ENCODE measurements around the gene SMAD7.

SMAD7 gene

DNA sequence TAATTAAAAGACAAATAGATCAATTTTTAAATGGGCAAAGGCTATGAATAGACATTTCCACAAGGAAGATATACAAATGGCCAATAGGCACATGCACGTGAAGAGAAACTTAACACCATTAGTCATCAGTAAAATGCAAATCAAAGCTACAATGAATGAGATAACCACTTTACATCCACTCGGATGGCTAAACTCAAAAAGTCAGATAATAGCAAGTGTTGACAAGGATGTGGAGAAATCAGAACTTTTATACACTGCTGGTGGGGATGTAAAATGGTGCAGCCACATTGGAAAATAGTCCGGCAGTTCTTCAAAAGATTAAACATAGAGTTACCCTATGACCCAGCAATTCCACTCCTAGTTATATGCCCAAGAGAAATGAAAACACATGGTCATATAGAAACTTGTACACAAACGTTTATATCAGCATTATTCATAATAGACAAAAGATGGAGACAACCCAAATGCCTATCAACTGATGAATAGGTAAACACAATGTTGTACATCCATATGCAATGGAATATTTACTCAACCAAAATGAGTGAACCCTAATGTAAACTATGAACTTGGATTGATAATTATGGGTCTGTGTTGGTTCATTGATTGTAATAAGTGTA is 51.1 kb downstream of the SMAD7 start:
- no peak for FAIRE-seq

DNA sequence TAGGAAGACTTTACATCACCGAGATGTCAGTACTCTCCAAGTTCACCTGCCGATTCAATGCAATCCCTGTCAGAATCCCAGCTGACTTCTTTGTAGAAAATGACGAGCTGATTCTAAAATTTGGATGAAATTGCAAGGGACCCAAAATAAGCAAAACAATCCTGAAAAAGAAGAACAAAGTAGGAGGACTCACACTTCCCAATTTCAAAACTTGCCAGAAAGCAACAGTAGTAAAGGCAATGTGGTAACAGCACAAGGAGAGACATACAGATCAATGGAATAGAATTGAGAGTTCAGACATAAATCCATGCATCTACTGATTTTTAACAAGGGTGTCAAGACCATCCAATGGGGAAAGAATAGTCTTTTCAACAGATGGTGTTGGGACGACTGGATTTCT is 52.2 kb downstream of the SMAD7 start:
- FAIRE-seq: no peak

More for the DNA sequence above, 51.1 kb downstream of the SMAD7 start:
- no peak for DNase-seq (ENCODE audit: insufficient read length, low spot score)

DNA sequence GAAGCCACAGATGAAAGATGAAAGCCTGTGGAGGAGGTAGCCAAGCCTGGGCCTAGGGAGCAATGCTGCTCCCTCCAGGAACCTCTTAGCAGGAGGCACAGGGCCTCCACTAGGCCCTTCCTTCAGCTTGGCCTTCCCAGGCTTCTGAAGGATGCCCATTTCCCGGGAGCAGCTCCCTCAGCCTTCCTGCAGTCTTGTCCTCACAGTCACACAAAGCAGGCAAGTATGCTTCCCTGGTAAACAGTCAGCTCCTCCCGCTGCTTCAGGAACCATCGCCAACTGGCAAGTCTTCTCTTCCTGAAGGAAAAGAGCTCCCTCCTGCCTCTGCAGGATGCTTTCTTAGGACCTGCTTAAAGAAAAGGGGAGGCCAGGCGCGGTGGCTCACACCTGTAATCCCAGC is 53.2 kb downstream of the SMAD7 start:
- DNase-seq (ENCODE audit: insufficient read length, low spot score): no peak
- no peak for FAIRE-seq

More for the DNA sequence above, 52.2 kb downstream of the SMAD7 start:
- no peak for DNase-seq (ENCODE audit: insufficient read length, low spot score)

DNA sequence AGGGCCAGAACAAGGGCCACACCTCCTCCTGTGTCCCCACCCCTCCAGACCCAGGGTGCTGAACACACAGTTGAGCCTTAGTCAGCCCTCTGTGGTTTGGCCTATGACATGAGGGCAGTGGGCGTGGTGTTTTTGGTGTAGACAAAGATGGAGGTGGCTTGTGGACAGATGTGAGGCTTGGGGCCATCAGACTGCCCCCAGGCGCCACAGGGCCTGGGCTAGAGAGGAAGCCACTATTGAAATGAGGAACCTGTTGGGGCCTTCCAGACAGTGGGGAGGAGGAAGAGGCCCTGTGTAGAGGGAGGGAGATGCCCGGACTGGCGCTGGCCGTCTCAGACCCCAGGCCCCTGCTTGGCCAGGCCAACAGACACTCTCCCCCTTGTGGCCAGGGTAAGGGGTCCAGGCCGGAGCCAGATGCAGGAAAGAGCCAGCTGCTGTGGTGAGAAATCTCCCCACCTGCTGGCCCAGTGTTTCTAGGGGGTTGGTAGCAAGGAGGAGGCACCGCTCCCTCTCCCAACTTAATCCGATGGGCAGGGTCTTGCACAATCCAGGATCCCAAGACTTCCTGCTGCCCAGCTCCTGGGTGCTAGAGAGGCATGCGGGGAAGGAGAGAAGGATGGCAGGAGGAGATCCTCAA is 53.8 kb downstream of the SMAD7 start:
- FAIRE-seq: no peak
- no peak for DNase-seq (ENCODE audit: insufficient read length, low spot score)

DNA sequence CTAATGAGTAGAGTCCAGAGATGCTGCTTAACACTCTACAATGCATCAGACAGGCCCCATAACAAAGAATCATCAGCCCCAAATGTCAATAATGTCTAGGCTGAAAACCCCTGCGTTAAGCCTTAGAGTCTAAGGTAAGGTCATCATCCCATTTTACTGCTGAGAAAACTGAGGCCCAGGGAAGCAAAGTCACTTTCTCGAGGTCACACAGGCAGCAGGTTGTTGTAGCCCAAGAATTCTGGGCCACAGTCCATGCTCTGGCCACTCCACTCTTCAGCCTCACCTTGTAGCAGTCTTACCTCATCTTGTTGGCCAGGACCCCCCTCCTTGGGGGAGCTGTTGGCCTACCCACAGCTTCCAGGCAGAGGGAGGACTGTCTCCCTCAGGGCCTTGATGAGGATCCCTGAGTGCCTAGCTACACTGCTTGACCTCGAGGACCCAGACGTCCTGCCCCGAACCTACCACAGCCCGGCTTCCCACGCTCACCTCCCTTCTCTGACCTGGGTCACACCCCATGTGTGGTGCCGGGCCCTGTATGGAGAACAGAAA is 54.4 kb downstream of the SMAD7 start:
- DNase-seq (ENCODE audit: insufficient read length, low spot score) (no peak), FAIRE-seq (no peak)

DNA sequence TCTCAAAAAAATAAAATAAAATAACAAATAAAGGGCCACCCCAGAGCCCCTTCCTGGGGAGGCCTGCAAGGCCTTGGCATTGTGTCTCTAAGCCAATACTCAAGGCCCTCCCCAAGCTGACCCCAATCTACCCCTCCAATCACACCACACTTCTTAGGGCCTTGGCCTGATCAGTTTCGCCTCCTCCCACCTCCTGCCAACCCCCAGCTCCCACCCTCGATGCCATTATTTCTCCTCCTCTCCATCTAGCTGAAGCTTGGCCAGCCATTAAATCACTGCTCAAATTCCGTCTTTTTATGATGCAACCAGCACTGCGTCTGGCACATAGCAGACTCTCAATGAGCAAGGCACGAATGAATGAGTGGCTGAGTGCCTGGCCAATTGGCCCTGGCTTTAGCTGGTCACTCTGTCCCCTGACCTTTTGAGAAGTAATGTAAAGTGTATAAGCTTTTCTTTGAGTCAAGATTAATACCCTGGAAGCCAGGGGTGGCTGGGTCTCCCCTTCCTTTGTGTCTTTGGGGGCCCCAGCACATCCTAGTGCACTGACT is 55.9 kb downstream of the SMAD7 start:
- no peak for FAIRE-seq

DNA sequence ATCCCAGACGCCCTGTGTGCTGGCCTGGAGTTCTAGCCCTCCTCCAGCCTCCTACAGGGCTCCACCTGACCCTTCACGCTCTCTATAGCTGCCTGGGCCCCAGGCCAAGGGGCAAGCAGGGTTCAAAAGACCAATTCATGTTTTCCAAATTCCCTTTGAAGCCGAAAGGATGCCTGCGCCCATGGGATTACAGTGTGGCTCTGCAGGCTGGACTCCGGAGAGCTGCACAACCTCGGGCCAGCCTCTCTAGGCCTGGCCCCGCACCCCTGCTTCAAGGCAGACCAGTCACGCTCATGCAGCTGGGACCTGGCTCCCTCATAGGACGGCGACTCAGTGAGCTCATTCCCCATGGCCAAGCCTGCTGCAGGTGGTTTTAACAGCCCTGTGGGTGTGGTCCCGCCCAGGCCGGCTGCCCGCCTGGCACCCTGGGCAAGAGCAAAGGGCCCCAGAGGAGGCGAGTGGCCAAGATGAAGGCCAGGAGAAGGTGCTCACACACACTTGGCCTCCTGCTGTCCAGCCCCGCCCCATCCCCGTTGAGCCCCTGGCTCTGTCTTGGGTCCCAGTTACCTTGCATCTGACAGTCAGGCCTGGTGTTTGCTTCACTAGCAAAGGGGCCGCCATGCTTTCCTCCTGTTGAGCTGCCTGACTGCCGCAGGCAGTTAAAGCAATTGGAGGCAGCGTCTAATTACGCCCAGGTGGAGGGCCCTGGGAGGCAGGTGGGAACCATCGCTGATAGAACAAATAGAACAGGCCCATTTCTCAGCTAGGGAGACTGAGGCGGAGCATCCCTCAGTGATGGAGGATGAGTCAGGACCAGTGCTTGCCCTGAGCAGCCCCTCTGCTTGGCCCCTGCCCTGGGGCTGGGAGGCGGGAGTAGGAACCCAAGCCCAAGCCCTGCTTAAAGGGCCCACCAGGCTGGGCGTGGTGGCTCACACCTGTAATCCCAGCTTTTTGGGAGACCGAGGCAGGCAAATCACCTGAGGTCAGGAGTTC is 56.9 kb downstream of the SMAD7 start:
- FAIRE-seq (no peak), DNase-seq (ENCODE audit: insufficient read length, low spot score) (no peak)

More for the DNA sequence above, 55.9 kb downstream of the SMAD7 start:
- no peak for DNase-seq (ENCODE audit: insufficient read length, low spot score)

DNA sequence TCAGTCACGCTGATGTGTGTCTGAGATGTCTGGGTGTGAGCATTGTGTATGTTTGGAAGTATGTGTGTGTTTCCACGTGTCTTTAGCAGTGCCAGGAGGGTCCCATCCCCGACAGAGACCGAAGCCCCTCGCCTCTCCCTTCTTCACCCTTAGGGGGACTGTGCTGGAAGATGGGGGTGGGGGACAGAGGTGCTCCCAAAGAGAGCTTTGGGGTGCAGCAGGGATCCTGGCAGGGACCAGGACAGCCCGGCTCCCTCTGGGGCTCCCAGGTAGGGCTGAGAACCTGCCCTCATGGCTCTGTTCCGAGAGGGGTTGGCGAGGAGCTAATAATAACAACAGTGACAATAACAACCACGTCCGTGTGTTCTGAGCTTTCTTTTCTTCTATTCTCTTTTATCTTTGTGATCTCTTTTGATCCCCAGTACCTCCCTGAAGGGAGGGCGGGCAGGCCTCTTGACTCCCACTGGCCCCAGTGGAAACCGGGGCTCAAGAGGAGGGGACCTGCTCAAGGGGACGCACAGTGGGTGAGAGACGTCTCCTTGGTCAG is 57.6 kb downstream of the SMAD7 start:
- no peak for FAIRE-seq
- DNase-seq (ENCODE audit: insufficient read length, low spot score): no peak

DNA sequence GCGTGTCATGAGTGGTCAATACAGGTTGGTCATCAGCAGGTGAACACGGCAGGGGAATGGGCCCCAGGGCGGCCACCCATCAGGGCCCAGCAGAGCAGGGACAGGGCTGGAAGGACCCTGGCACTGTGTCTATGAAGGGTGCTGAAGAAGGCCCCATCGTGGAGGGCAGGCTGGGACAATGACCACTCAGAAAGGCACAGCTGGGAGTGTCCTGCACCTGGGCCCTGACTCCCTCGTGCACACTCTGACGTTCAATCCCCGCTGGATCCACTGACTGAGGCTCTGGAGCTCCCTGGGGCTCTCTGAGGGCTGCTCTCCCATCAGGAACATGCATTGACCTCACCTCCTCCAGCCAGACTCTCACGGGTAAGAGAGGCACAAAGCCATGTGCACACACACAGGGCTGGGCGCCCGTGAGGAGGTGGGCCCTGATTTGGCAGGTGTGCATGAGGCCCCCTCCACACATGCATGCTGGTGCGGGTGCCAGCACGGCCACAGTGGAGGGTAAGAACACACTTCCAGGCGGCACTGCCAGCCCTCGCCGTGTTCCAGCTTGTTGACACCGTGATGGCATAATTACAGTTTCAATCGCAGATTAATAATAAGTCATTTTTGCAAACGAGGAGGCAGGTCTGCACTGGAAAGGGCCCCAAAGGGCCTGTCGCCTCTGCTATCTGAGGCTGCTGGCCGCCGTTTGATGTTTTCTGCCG is 58.5 kb downstream of the SMAD7 start:
- FAIRE-seq: no peak
- DNase-seq (ENCODE audit: insufficient read length, low spot score): no peak

DNA sequence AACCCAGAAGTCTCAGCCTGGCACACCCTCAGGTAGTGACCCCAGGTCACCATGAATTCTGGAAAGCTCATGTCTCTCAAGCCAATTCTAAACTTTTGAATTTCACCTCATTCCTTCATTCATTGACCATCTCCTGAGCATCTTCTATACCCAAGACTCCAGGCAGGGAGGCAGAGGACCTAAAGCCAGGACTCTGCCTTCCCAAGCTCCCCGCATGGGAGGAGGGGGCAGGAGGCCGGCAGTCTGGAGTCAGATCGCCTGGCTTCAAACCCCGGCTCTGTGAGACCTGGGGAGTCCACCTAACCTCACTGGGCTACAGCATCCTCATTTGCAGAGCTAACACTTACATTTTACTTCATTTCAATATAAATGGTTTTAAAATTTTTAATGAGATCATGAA is 59.0 kb downstream of the SMAD7 start:
- no peak for FAIRE-seq

DNA sequence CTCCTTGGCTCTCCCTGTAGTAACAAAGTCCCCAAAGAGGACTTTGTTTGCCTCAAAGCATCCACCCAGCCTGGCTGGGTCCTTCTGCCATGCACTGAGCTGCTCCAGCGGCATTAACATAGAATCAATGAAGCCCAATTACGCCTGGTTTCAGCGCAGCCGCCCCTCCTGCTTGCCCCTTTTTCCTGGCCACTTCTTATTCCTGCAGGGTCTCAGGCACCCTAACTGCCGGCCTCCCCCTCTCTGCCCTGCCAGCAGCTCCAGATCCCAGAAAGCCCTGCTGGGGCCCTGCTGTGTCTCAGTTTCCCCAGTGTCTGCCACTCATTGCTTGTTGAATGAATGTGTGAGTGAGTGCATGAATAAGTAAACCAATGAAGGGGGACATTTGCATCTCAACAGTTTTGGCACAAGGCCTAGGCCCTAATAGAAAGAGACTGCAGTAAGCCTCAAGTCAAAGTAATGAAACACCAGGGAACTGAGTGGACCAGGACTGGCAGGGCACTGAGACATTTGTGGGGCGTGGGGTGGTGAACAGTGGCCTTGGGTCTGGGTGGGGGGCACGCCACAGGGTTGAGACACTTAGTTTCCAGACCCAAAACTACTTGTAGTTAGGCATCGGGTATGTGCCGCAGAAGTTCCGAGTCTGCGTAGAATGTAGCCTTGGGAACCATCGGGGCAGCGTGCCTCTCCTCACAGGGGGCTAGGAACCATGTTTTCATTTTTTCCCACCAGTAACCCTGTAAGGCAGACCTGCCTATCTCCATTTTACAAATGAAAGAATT is 60.6 kb downstream of the SMAD7 start:
- DNase-seq (ENCODE audit: insufficient read length, low spot score) (no peak), FAIRE-seq (no peak)

More for the DNA sequence above, 59.0 kb downstream of the SMAD7 start:
- no peak for DNase-seq (ENCODE audit: insufficient read length, low spot score)

DNA sequence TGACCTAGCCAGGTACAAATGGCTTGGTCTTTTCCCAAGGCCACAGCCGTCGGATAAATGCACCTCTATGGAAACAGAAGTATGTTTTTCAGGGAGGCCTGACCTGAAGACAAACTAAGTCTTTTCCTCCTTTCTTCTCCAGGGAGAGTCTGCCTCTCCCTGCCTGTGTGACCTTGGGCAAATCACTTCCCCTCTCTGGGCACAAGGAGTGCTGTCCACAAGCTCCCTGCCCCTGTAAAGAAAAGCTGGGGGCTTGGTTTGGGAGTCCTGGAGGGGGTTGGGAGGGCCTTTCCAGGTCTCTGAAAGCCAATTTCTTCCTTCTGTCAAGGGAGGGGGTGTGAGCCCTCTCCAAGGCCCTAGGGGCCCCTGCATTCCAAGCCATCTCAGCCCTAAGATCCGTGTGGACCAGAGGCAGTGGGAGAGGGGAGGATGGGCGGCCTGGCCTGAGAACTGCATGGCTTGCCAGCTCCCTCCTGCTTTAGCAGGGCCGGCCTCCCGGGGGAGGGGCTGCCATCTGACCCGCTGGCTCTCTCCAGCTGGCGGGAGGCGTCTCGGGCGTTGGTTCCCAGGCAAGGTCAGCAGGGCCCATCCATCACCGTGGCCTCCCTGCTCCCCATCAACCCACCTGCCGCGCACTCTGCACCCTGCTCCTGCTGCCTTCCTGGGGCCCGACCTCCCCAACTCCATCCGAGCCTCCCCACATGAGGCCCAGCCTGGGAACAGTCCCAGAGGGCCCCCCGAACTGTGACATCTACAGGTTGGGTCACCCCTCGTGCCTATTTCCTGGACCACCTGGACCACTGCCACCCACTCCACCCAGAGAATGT is 61.4 kb downstream of the SMAD7 start:
- no peak for FAIRE-seq
- no peak for DNase-seq (ENCODE audit: insufficient read length, low spot score)

DNA sequence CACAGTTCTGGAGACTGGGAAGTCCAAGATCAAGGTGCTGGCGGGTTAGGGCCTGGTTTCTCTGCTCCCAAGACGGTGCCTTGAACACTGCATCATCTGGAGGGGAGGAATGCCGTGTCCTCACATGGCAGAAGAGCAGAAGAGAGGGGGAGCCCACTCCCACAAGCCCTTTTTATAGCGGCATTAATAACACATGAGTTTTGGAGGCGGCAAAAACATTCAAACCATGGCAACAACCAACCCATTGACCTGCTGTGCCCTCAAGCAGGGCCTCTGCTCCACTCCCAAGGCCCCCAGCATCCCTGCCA is 62.0 kb downstream of the SMAD7 start:
- FAIRE-seq (no peak), DNase-seq (ENCODE audit: insufficient read length, low spot score) (no peak)

DNA sequence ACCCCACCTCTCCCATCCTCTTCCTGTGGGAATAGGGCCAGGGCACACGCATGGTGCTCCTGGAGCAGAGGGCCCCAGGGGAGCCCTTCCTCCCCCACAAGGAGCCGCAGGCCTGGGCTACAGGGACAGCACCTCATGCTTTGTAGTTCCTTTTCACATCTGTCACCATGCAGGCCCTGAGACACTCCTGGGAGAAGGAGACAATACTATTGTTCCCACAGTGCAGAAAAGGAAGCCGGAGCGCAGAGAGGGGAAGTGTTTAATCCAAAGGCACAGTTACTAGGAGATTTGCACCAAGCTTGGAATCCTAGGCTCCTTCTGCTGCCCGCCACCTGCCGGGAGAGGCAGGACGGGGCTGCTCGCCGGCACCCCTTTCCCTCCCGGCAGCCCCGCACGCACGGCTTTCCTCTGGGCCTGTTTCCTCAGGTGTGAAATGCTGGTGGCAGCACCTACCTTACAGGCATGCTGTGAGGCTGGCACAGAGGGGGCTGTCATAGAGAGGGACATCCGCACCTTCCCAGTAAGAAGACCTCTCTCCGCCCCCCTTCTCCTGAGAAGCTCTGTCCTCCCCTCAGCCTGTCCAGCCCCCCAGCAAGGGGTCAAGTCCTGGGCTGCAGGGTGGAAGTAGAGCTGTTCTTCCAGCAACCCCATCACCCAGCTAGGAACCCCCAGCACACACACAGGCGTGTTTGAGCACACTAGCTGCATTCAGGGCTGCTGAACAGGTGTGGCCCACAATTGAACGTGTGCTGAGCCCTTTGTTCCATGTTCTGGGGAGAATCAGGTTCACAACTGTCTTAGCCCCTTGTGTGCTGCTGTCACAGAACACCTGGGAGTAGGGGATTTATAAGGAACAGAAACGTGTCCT is 62.6 kb downstream of the SMAD7 start:
- no peak for DNase-seq (ENCODE audit: insufficient read length, low spot score)
- FAIRE-seq: no peak

DNA sequence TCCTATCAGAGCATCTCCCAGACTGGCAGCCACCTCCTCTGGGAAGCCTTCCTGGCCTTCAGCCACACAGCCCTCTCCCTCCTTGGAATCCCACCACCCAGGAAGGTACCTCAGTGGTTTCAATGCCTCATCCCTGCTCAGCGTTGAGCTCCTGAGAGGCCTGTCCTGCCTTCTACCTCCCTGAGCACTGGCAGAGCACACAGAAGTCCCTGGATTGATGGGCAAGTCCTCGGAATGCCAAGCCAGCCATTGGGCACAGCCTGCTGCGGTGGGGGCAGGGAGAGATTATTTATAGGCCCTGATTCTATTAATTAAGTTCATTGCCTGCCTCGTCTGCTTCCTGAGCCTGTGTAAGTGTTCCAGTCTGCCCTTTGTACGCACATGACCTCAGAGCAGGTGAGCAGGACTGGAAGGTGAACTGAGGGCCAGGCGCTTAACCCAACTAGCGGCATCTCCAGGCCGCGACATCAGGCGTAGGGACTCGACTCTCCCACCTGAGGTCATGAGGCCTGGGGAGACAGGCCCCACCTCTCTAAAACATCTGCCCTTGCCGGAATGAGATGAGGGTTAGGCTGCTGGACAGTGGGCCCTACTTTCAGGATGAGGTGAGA is 63.4 kb downstream of the SMAD7 start:
- DNase-seq (ENCODE audit: insufficient read length, low spot score) (no peak), FAIRE-seq (no peak)

DNA sequence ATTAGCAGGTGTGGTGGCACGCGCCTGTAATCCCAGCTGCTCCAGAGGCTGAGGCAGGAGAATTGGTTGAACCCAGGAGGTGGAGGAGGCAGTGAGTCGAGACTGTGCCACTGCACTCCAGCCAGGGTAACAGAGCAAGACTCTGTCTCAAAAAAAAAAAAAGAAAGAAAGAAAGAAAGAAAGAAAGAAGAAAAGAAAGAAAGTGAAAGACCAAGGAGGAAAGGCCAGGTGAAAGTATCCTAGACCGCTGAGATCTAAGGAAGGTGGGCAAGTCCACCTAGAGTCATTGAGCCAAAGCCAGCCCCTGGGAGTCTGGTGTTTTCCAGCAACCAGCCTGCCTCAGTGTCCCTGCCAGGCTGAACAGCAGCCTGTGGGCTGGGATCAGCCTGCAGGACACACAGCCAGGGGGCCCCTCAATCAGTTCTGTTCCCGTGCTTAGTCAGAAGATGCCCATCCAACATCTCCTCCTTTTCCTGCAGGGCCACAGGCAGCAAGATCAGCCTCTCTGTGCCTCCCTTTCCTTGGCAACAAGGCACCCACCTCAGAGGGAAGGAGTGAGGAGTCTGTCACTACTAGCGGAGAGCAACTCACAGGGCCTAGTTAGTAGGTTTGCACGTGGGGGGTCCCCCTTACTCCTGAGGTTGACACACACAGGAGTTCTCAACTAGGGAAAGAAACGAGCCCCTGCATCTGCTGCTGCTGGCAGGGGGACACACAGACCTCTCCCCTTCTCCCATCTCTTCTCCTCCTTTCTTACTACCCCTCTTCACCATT is 64.1 kb downstream of the SMAD7 start:
- DNase-seq (ENCODE audit: insufficient read length, low spot score): no peak
- no peak for FAIRE-seq

Data from HTR-8/SVneo (cell line).